SK-N-SH (cell line): ENCODE data around the gene PCLO. TPM values are rescaled to one million over a fixed set of nuclear protein-coding genes. Genes with fewer than 3 reads are reported as not detected.

ENCODE experiments used
- CTCF ChIA-PET: fragments of 300-600, 350-600 bp; formaldehyde crosslinking; extraction: SDS; loops from one replicate; lab custom pipeline; 2021; lab: Yijun Ruan, JAX
- POLR2A ChIA-PET: fragments of 350-600 bp; sonication (Branson Sonifier 250); formaldehyde crosslinking; extraction: SDS; loops from one replicate; lab custom pipeline; 2020; ENCODE audit warnings: antibody characterized with exemption, inconsistent platforms; lab: Yijun Ruan, JAX
- DNase-seq: peaks from one replicate; pipeline ENCODE4 v3.0.0; 2012
- H2AFZ ChIP-seq: fragments of 200-600 bp; sonication (generic); 2 replicates; pipeline ENCODE4 v1.8.1; 2016; ENCODE audit warnings: antibody characterized with exemption, mild to moderate bottlenecking, low read depth
- H3F3A ChIP-seq: fragments of 200-600 bp; sonication (generic); replicated peaks from 2 replicates; pipeline ENCODE3; 2016; ENCODE audit warnings: antibody characterized with exemption, mild to moderate bottlenecking; ENCODE audit not compliant: insufficient read depth
- H3K27ac ChIP-seq, 2 experiments: fragments of 200-500 bp in 1 of 2; fragments of 200-600 bp in 1 of 2; sonication (Bioruptor generic) in 1 of 2; sonication (generic), shearing (Covaris generic) in 1 of 2; 2 replicates each; pipeline versions ENCODE4 v1.5.1 to v1.6.1; 2014 to 2016; ENCODE audit warnings: low read depth in 2 of 2, inconsistent platforms in 1 of 2, low read length in 1 of 2, mild to moderate bottlenecking in 1 of 2, mixed read lengths in 1 of 2
- H3K27me3 ChIP-seq: fragments of 200-600 bp; sonication (generic), shearing (Covaris generic); 2 replicates; pipeline ENCODE4 v1.6.1; 2016; ENCODE audit warnings: mixed run types; ENCODE audit not compliant: insufficient read depth
- H3K36me3 ChIP-seq, 2 experiments: fragments of 200-500 bp in 1 of 2; fragments of 200-600 bp in 1 of 2; sonication (Bioruptor generic) in 1 of 2; sonication (generic) in 1 of 2; replicated peaks in 1 of 2; 2 replicates each; pipeline versions ENCODE3 to v1.5.1; 2014 to 2016; ENCODE audit warnings: low read length in 1 of 2, mild to moderate bottlenecking in 1 of 2; ENCODE audit not compliant: insufficient read depth in 2 of 2, control insufficient read depth in 1 of 2
- H3K4me1 ChIP-seq, 2 experiments: fragments of 200-500 bp in 1 of 2; fragments of 200-600 bp in 1 of 2; sonication (Bioruptor generic) in 1 of 2; sonication (generic), shearing (Covaris generic) in 1 of 2; 2 replicates each; pipeline versions ENCODE4 v1.5.1 to v1.6.1; 2014 to 2016; ENCODE audit warnings: low read depth in 1 of 2, low read length in 1 of 2, mixed run types in 1 of 2; ENCODE audit not compliant: insufficient read depth in 2 of 2, control insufficient read depth in 1 of 2
- H3K4me2 ChIP-seq: fragments of 200-600 bp; sonication (generic), shearing (Covaris generic); 2 replicates; pipeline ENCODE4 v1.6.1; 2017; ENCODE audit warnings: mixed run types
- H3K4me3 ChIP-seq, 2 experiments: fragments of 200-500 bp in 1 of 2; fragments of 200-600 bp in 1 of 2; sonication (Bioruptor generic) in 1 of 2; sonication (generic), shearing (Covaris generic) in 1 of 2; 2 replicates each; pipeline versions ENCODE4 v1.5.1 to v1.8.1; 2014 to 2016; ENCODE audit warnings: low read depth in 2 of 2, inconsistent platforms in 1 of 2, low read length in 1 of 2, mild to moderate bottlenecking in 1 of 2, mixed read lengths in 1 of 2, moderate library complexity in 1 of 2
- H3K79me2 ChIP-seq: fragments of 200-600 bp; sonication (generic); 2 replicates; pipeline ENCODE4 v1.8.1; 2017; ENCODE audit warnings: mild to moderate bottlenecking; ENCODE audit not compliant: insufficient read depth
- H3K9ac ChIP-seq: fragments of 200-600 bp; sonication (generic); 2 replicates; pipeline ENCODE4 v1.6.1; 2017; ENCODE audit warnings: mixed run types
- H3K9me2 ChIP-seq: fragments of 200-600 bp; sonication (generic); 2 replicates; pipeline ENCODE4 v1.6.1; 2017; ENCODE audit warnings: mixed run types
- H3K9me3 ChIP-seq: fragments of 200-600 bp; sonication (generic); 2 replicates; pipeline ENCODE4 v1.6.1; 2017; ENCODE audit warnings: mixed run types, mild to moderate bottlenecking, moderate library complexity
- H4K20me1 ChIP-seq: fragments of 200-600 bp; sonication (generic); 2 replicates; pipeline ENCODE4 v1.6.1; 2017; ENCODE audit warnings: mild to moderate bottlenecking, mixed run types; ENCODE audit not compliant: insufficient read depth
- CHD2 ChIP-seq: fragments of 150-350 bp; IDR thresholded peaks from 2 replicates; pipeline ENCODE4 v1.6.1; 2018; ENCODE audit warnings: low read length; ENCODE audit not compliant: partially characterized antibody
- EP300 ChIP-seq, 2 experiments: IDR thresholded peaks; 2 replicates each; pipeline versions ENCODE4 v1.4.0 to v1.6.1; 2012; ENCODE audit warnings: borderline replicate concordance in 1 of 2, low read depth in 1 of 2, low read length in 1 of 2
- EZH2phosphoT487 ChIP-seq: fragments of 200-600 bp; sonication (generic); IDR thresholded peaks from 2 replicates; pipeline ENCODE4 v1.6.1; 2017; ENCODE audit warnings: low read depth, mixed run types, mild to moderate bottlenecking, antibody characterized with exemption, moderate library complexity, borderline replicate concordance
- FOSL2 ChIP-seq: IDR thresholded peaks from 2 replicates; pipeline ENCODE4 v1.4.0; 2012; ENCODE audit warnings: low read depth, mild to moderate bottlenecking, moderate library complexity, borderline replicate concordance
- FOXM1 ChIP-seq: IDR thresholded peaks from 2 replicates; pipeline ENCODE4 v1.4.0; 2012; ENCODE audit warnings: low read depth, mild to moderate bottlenecking
- GABPA ChIP-seq: IDR thresholded peaks from 2 replicates; pipeline ENCODE4 v1.4.0; 2012; ENCODE audit warnings: low read depth, mild to moderate bottlenecking
- JUND ChIP-seq: IDR thresholded peaks from 2 replicates; pipeline ENCODE4 v1.4.0; 2012
- RAD21 ChIP-seq: IDR thresholded peaks from 2 replicates; pipeline ENCODE4 v1.6.1; 2012; ENCODE audit warnings: mild to moderate bottlenecking, low read length
- SIN3A ChIP-seq: IDR thresholded peaks from 2 replicates; pipeline ENCODE4 v1.6.1; 2012; ENCODE audit warnings: low read depth, mild to moderate bottlenecking, low read length, moderate library complexity, borderline replicate concordance
- TAF1 ChIP-seq: IDR thresholded peaks from 2 replicates; pipeline ENCODE4 v1.6.1; 2012; ENCODE audit warnings: low read depth, mild to moderate bottlenecking, low read length, moderate library complexity, borderline replicate concordance
- WGBS: methylation state at CpG from one replicate; pipeline ENCODE4 v1.1.6; 2017; ENCODE audit warnings: low lambda C conversion rate; 5-methylcytosine and 5-hydroxymethylcytosine counted together
- polyA plus RNA-seq, 3 experiments: library from polyadenylated mRNA; depleted of rRNA; stranded (reverse); fragments of >200 nt; gene quantifications; 2 replicates each; pipeline ENCODE4 v1.2.3, GENCODE V29; 2012
- TF ChIP-seq, protein P1 (sequence below): fragments of 150-350 bp; IDR thresholded peaks from 2 replicates; pipeline ENCODE4 v1.6.1; 2017; ENCODE audit warnings: antibody characterized with exemption, low read length, low read depth, borderline replicate concordance
- TF ChIP-seq, protein P2 (sequence below): IDR thresholded peaks from 2 replicates; pipeline ENCODE4 v1.6.1; 2012; ENCODE audit warnings: mild to moderate bottlenecking, low read depth, low read length, moderate library complexity
- TF ChIP-seq, protein P3 (sequence below): IDR thresholded peaks from 2 replicates; pipeline ENCODE4; 2012

Gene PCLO
- polyA plus RNA-seq, 1 of the 3 experiments (the other 2 are of a cell fraction), result 0.51 TPM

DNA sequence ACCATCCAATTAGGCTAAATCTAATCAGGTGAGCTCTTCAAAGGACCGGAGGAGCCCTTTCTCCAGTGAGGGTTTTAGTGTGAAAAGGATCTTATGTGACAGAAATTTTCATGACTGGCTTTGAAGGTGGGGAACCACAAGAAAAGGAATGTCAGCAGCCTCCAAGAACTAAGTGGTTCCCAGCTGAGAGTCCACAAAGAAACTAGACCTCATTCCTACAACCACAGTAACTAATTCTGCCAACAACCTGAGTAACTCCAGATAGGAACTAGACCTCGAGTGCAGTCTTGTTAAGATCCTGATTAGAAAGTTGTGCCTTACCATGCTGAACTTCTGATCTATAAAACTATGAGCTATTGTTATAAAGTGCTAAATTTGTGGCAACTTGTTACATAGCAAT is 51.3 kb downstream of the PCLO start:
- no peaks in the 10 kb centered on the region for H3K79me2 ChIP-seq
- no peak overlapping the region for H3K9ac ChIP-seq
- CTCF ChIA-PET, result interaction anchor here (0.7 to 2.2 kb wide), 2 partner anchors 38 to 1461 kb away, joined by 3 to 5 read pairs; no protein-coding TSS in a partner anchor
- no peak overlapping the region for H3K4me2 ChIP-seq
- H2AFZ ChIP-seq, result no peak overlapping the region
- no peaks in the 10 kb centered on the region for H3K9me2 ChIP-seq
- no peak overlapping the region for H3K4me3 ChIP-seq
- no peaks in the 10 kb centered on the region for H3K9me3 ChIP-seq
- no peaks in the 10 kb centered on the region for H3K36me3 ChIP-seq
- WGBS, result 34% methylated on average over 2 of the region's 2 CpGs
- DNase-seq, result no peak
- H3F3A ChIP-seq, result no peaks in the 10 kb centered on the region
- peaks cover 0 to 2% of the 10 kb centered on the region in 2 experiments; a peak in 1 of 4 replicates for H3K4me1 ChIP-seq
- POLR2A ChIA-PET, result no interaction called here
- H4K20me1 ChIP-seq, result no peaks in the 10 kb centered on the region
- H3K27me3 ChIP-seq, result no peaks in the 10 kb centered on the region
- H3K27ac ChIP-seq, result no peak overlapping the region
- TF ChIP-seq EP300 (IDR thresholded peaks at IDR 0.05; ENCODE audit: borderline replicate concordance in 1 of 2, low read depth in 1 of 2, low read length in 1 of 2) (no peak), FOXM1 (no peak), CHD2 (no peak), JUND (no peak), FOSL2 (no peak), SIN3A (no peak), RAD21 (no peak), GABPA (no peak), TAF1 (no peak), EZH2phosphoT487 (no peak)
- TF ChIP-seq, protein P1, sequence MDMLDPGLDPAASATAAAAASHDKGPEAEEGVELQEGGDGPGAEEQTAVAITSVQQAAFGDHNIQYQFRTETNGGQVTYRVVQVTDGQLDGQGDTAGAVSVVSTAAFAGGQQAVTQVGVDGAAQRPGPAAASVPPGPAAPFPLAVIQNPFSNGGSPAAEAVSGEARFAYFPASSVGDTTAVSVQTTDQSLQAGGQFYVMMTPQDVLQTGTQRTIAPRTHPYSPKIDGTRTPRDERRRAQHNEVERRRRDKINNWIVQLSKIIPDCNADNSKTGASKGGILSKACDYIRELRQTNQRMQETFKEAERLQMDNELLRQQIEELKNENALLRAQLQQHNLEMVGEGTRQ, result no peak
- TF ChIP-seq, protein P2, sequence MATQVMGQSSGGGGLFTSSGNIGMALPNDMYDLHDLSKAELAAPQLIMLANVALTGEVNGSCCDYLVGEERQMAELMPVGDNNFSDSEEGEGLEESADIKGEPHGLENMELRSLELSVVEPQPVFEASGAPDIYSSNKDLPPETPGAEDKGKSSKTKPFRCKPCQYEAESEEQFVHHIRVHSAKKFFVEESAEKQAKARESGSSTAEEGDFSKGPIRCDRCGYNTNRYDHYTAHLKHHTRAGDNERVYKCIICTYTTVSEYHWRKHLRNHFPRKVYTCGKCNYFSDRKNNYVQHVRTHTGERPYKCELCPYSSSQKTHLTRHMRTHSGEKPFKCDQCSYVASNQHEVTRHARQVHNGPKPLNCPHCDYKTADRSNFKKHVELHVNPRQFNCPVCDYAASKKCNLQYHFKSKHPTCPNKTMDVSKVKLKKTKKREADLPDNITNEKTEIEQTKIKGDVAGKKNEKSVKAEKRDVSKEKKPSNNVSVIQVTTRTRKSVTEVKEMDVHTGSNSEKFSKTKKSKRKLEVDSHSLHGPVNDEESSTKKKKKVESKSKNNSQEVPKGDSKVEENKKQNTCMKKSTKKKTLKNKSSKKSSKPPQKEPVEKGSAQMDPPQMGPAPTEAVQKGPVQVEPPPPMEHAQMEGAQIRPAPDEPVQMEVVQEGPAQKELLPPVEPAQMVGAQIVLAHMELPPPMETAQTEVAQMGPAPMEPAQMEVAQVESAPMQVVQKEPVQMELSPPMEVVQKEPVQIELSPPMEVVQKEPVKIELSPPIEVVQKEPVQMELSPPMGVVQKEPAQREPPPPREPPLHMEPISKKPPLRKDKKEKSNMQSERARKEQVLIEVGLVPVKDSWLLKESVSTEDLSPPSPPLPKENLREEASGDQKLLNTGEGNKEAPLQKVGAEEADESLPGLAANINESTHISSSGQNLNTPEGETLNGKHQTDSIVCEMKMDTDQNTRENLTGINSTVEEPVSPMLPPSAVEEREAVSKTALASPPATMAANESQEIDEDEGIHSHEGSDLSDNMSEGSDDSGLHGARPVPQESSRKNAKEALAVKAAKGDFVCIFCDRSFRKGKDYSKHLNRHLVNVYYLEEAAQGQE, result no peak
- TF ChIP-seq, protein P3, sequence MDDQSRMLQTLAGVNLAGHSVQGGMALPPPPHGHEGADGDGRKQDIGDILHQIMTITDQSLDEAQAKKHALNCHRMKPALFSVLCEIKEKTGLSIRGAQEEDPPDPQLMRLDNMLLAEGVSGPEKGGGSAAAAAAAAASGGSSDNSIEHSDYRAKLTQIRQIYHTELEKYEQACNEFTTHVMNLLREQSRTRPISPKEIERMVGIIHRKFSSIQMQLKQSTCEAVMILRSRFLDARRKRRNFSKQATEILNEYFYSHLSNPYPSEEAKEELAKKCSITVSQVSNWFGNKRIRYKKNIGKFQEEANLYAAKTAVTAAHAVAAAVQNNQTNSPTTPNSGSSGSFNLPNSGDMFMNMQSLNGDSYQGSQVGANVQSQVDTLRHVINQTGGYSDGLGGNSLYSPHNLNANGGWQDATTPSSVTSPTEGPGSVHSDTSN, result no peak
